Measurements from ENCODE around the gene PCK1.

- TF ChIP-seq CTCF (IDR thresholded peaks at IDR 0.05) (no peak), POLR2A (IDR thresholded peaks at IDR 0.05) (no peak)
These were observed 48.4 kb downstream of the PCK1 start for GRCh38 chr20:57609086-57609841.
